HFF-Myc (cell line): ENCODE results near the gene CCL15.

ENCODE experiments used
- DNase-seq: peaks from one replicate; pipeline ENCODE4 v3.0.0-alpha.2; 2011; ENCODE audit warnings: low read depth; ENCODE audit errors: extremely low read depth
- H3K4me3 ChIP-seq: replicated peaks from 2 replicates; pipeline ENCODE4 v1.5.1; 2011; ENCODE audit warnings: low read depth, mild to moderate bottlenecking, control low read depth, low read length
- CTCF ChIP-seq: IDR thresholded peaks from 2 replicates; pipeline ENCODE4 v1.5.1; 2012; ENCODE audit warnings: mild to moderate bottlenecking, low read depth, low read length, control low read depth; ENCODE audit errors: missing control alignments

CCL15 gene, protein sequence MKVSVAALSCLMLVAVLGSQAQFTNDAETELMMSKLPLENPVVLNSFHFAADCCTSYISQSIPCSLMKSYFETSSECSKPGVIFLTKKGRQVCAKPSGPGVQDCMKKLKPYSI

DNA sequence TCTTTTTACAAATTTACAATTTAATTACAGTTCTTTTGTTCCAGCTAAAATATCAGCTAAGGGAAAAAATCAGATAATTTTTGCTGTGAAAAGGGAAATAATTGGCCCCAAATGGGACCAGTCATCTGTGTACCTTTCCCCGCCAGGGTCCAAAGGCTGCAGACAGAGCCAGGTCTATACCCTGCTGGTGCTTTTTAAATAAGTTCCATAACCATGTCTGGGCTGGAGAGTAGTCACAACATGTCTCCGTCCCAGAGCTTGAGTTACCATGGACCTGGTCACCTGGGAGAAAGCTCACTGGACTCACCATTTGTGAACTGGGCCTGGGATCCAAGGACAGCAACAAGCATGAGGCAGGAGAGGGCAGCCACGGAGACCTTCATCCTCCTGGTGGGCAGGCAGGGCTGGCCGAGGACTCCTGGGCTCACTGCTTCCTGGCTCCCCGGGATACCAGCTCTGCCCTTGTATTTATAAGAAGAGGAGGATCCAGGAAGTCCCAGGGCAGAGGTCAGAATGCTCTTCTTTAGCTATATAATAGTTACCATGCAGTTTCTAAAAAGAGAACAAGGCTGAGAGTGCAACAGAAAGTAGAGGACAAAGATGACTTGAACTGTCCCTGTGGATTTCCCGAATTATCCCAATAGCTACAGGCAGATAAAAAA is at the start of gene CCL15:
TSS of gene CCL15 (minus strand) at position 444 of the 662 bp plus-strand sequence. CDS start at position 383, 61 bp downstream.
- no peak for TF ChIP-seq CTCF
- no peak within 1 kb of the TSS for H3K4me3 ChIP-seq
- no peak for DNase-seq

GRCh38 chr17:36049643-36050042 is 48.3 kb upstream of the CCL15 start:
- no peak overlapping the region for H3K4me3 ChIP-seq
- no peak for TF ChIP-seq CTCF
- no peak for DNase-seq

- TF ChIP-seq CTCF = no peak
- DNase-seq = no peak
These were observed 46.7 kb upstream of the CCL15 start for GRCh38 chr17:36048066-36048465.

GRCh38 chr17:36036235-36036634 is 34.9 kb upstream of the CCL15 start:
- H3K4me3 ChIP-seq = no peak overlapping the region
- no peak for DNase-seq
- no peak for TF ChIP-seq CTCF

More at GRCh38 chr17:36048066-36048465, 46.7 kb upstream of the CCL15 start:
- no peak overlapping the region for H3K4me3 ChIP-seq

- no peak overlapping the region for H3K4me3 ChIP-seq
- DNase-seq = no peak
- TF ChIP-seq CTCF = no peak
These were observed 32.8 kb upstream of the CCL15 start for GRCh38 chr17:36034127-36034526.

DNA sequence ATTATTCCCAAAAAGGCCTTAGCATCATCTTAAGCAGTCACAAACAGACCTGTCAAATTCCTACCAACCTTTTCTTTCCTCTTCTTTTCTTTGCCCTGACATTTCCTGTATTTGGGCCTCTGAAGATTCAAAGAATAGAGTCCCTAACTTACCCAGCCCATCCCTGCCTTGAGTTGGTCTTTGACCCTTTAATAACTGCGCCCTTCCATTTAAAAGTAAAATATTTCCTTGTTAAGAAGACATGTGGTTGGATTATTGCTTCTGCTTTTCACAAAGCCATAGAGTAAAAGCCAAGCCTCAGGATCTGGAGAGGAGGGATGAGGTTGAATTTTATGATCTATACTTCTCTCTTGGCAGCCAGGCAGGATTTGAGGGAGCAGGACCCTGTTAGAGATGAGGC is 29.6 kb upstream of the CCL15 start:
- H3K4me3 ChIP-seq = no peak overlapping the region
- no peak for TF ChIP-seq CTCF
- DNase-seq = no peak

DNA sequence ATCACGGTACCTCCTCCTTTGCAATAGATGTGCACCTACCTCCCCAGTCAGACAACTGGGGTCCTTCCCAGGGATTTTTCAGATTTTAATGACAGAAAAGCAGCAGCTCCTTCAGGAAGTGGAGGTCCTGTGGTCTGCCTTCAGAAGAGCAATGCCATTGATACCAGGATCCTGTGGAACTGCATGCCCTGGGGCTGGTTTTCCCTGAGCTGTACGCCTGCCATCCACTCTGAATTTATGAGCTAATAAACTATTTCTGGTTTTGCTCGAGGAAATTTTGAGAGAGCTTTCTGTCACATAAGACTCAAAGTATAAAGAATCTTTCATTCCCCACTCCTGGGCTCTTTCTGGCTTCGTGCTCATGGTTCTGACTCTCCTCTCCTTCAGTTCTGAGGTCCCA is 26.4 kb upstream of the CCL15 start:
- no peak for TF ChIP-seq CTCF
- no peak overlapping the region for H3K4me3 ChIP-seq
- no peak for DNase-seq
